ENCODE measurements around the gene IDH2.
"Not testable (repeated sequence)": the region's sequence is repeated elsewhere in the genome, so short reads cannot be mapped to it uniquely, and the experiment has no call there.

IDH2 gene

GRCh38 chr15:90072978-90073640 is 29.2 kb downstream of the IDH2 start:
- Histone ChIP-seq H3K27ac (no peak overlapping the region), H3K9me3 (ENCODE audit: control insufficient read depth, low read length) (no peaks in the 10 kb centered on the region), H2AFZ (no peak overlapping the region), H3K4me1 (no peaks in the 10 kb centered on the region), H3K27me3 (ENCODE audit: control insufficient read depth, insufficient read depth, low read length) (no peaks in the 10 kb centered on the region), H3K9ac (no peak overlapping the region), H3K79me2 (no peaks in the 10 kb centered on the region), H3K36me3 (ENCODE audit: control insufficient read depth, insufficient read depth, low read length) (no peaks in the 10 kb centered on the region), H3K4me2 (ENCODE audit: low read length) (no peak overlapping the region), H3K4me3 (ENCODE audit: low read depth, low read length) (no peak overlapping the region)
- no peak for TF ChIP-seq CTCF (IDR thresholded peaks at IDR 0.05)

GRCh38 chr15:90071220-90071807 is 31.0 kb downstream of the IDH2 start:
- H3K4me1 ChIP-seq, result no peaks in the 10 kb centered on the region
- H3K79me2 ChIP-seq, result no peaks in the 10 kb centered on the region
- no peaks in the 10 kb centered on the region for H3K9me3 ChIP-seq (ENCODE audit: control insufficient read depth, low read length)
- no peak overlapping the region for H3K4me2 ChIP-seq (ENCODE audit: low read length)
- no peak overlapping the region for H2AFZ ChIP-seq
- H3K9ac ChIP-seq, result no peak overlapping the region
- H3K27ac ChIP-seq, result no peak overlapping the region
- H3K27me3 ChIP-seq (ENCODE audit: control insufficient read depth, insufficient read depth, low read length), result no peaks in the 10 kb centered on the region
- peak; percentile 68 for TF ChIP-seq CTCF (IDR thresholded peaks at IDR 0.05)
- no peak overlapping the region for H3K4me3 ChIP-seq (ENCODE audit: low read depth, low read length)
- no peaks in the 10 kb centered on the region for H3K36me3 ChIP-seq (ENCODE audit: control insufficient read depth, insufficient read depth, low read length)

- not testable (repeated sequence) for H3K9ac ChIP-seq; H3K4me1 ChIP-seq; H3K9me3 ChIP-seq (ENCODE audit: control insufficient read depth, low read length); H3K4me3 ChIP-seq (ENCODE audit: low read depth, low read length); H2AFZ ChIP-seq; H3K79me2 ChIP-seq; H3K36me3 ChIP-seq (ENCODE audit: control insufficient read depth, insufficient read depth, low read length); H3K27ac ChIP-seq; H3K4me2 ChIP-seq (ENCODE audit: low read length); H3K27me3 ChIP-seq (ENCODE audit: control insufficient read depth, insufficient read depth, low read length)
Measured at GRCh38 chr15:90070623-90071022, 31.6 kb downstream of the IDH2 start.

GRCh38 chr15:90067953-90068606 is 34.2 kb downstream of the IDH2 start:
- no peak for TF ChIP-seq CTCF (IDR thresholded peaks at IDR 0.05)
- no peak overlapping the region for H3K9ac ChIP-seq
- no peak overlapping the region for H3K27ac ChIP-seq
- H3K4me1 ChIP-seq, result no peaks in the 10 kb centered on the region
- no peak overlapping the region for H3K4me2 ChIP-seq (ENCODE audit: low read length)
- no peaks in the 10 kb centered on the region for H3K27me3 ChIP-seq (ENCODE audit: control insufficient read depth, insufficient read depth, low read length)
- H3K79me2 ChIP-seq, result no peaks in the 10 kb centered on the region
- no peaks in the 10 kb centered on the region for H3K36me3 ChIP-seq (ENCODE audit: control insufficient read depth, insufficient read depth, low read length)
- no peaks in the 10 kb centered on the region for H3K9me3 ChIP-seq (ENCODE audit: control insufficient read depth, low read length)
- no peak overlapping the region for H2AFZ ChIP-seq
- no peak overlapping the region for H3K4me3 ChIP-seq (ENCODE audit: low read depth, low read length)

GRCh38 chr15:90067181-90067952 is 34.9 kb downstream of the IDH2 start:
- H2AFZ ChIP-seq, result no peak overlapping the region
- H3K79me2 ChIP-seq, result no peaks in the 10 kb centered on the region
- no peak overlapping the region for H3K9ac ChIP-seq
- TF ChIP-seq CTCF (IDR thresholded peaks at IDR 0.05), result no peak
- H3K4me2 ChIP-seq (ENCODE audit: low read length), result no peak overlapping the region
- no peaks in the 10 kb centered on the region for H3K9me3 ChIP-seq (ENCODE audit: control insufficient read depth, low read length)
- H3K27me3 ChIP-seq (ENCODE audit: control insufficient read depth, insufficient read depth, low read length), result no peaks in the 10 kb centered on the region
- H3K4me3 ChIP-seq (ENCODE audit: low read depth, low read length), result no peak overlapping the region
- H3K4me1 ChIP-seq, result no peaks in the 10 kb centered on the region
- no peaks in the 10 kb centered on the region for H3K36me3 ChIP-seq (ENCODE audit: control insufficient read depth, insufficient read depth, low read length)
- no peak overlapping the region for H3K27ac ChIP-seq

All from parathyroid adenoma (tissue), 2 donors.